ENCODE data around the gene FRMD4B.
"Not testable (repeated sequence)": the region's sequence is repeated elsewhere in the genome, so short reads cannot be mapped to it uniquely, and the experiment has no call there.

FRMD4B gene

GRCh38 chr3:69292959-69293574 lies 92.8 kb downstream of the FRMD4B start:
- Histone ChIP-seq H3K27ac (ENCODE audit: low read length) (no peak overlapping the region), H3K27me3 (ENCODE audit: insufficient read depth, low read length) (peaks cover 29% of the 10 kb centered on the region), H3K4me1 (ENCODE audit: insufficient read depth, low read length) (peaks cover 18% of the 10 kb centered on the region), H3K4me3 (ENCODE audit: low read length) (no peak overlapping the region), H3K9me3 (ENCODE audit: insufficient read depth, low read depth, low read length) (no peaks in the 10 kb centered on the region), H3K9ac (ENCODE audit: low read depth, low read length) (no peak overlapping the region), H3K36me3 (ENCODE audit: insufficient read depth, low read depth, low read length) (no peaks in the 10 kb centered on the region)

DNA sequence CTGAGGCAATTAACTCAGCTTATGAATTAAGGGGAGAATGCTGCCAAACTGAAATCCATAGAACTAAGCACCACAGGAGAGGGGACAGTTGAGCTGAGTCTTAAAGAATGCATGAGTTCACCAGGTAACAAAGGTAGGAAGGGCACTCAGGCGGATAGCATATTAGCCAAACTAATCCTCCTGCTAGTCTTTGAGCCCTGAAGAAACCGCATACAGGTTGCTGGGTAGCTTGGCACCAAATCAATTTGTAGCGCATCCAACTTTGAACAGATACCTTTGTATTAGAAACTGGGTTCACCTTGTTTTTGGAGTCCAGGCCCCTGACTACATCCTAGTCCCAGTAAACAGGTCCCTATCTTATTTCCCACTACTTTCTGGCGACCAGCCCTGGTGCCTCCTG lies 93.7 kb downstream of the FRMD4B start:
- Histone ChIP-seq H3K4me1 (ENCODE audit: insufficient read depth, low read length) (peaks cover 27% of the 10 kb centered on the region), H3K9me3 (ENCODE audit: insufficient read depth, low read depth, low read length) (no peaks in the 10 kb centered on the region)

DNA sequence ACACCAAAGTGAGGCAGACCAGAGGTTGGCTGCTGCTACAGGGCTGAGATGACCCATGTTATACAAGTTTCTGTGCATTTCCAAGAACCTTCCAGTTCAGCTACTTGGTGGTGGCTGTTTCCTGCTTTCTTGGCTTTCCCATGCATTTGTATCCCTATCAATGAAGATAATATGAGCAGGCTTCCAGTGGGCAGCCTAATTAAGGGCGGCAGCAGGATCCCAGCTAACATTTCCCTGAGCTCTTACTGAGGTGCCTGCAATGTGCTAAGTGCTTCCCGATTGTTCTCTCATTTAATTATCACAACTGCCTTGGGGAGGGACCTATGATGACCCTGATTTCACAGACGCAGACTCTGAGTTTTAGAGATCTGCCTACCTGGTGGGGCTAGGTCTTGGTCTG lies 95.5 kb downstream of the FRMD4B start:
- no peak overlapping the region for H3K4me3 ChIP-seq (ENCODE audit: low read length)
- H3K27ac ChIP-seq (ENCODE audit: low read length), result no peak overlapping the region
- peaks cover 46% of the 10 kb centered on the region for H3K27me3 ChIP-seq (ENCODE audit: insufficient read depth, low read length)
- H3K9me3 ChIP-seq (ENCODE audit: insufficient read depth, low read depth, low read length), result no peaks in the 10 kb centered on the region
- H3K36me3 ChIP-seq (ENCODE audit: insufficient read depth, low read depth, low read length), result no peaks in the 10 kb centered on the region
- peaks cover 27% of the 10 kb centered on the region for H3K4me1 ChIP-seq (ENCODE audit: insufficient read depth, low read length)
- no peak overlapping the region for H3K9ac ChIP-seq (ENCODE audit: low read depth, low read length)

More for the DNA sequence above, 93.7 kb downstream of the FRMD4B start:
- H3K4me3 ChIP-seq (ENCODE audit: low read length), result no peak overlapping the region
- H3K36me3 ChIP-seq (ENCODE audit: insufficient read depth, low read depth, low read length), result no peaks in the 10 kb centered on the region
- no peak overlapping the region for H3K27ac ChIP-seq (ENCODE audit: low read length)
- H3K27me3 ChIP-seq (ENCODE audit: insufficient read depth, low read length), result peaks cover 36% of the 10 kb centered on the region
- no peak overlapping the region for H3K9ac ChIP-seq (ENCODE audit: low read depth, low read length)

DNA sequence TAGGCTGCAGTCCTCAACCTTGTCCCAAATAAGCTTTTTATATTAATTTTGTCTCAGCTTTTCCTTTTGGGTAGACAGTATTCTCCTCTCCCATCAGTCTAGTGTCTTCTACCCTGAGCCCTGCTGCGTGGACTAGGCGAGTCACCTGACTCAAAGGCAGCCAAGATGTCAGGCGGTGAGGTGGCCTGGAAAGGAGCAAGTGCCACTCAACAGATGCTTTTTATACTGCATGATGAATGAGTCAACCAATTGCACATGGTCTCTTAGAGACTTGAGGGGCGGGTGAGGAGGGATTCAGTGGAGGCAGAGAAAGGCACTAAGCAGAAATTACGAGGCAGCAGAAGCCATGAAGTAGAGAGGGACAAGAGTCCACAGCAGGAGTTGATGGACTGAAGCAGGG lies 95.9 kb downstream of the FRMD4B start:
- no peak overlapping the region for H3K4me3 ChIP-seq (ENCODE audit: low read length)
- peaks cover 27% of the 10 kb centered on the region for H3K4me1 ChIP-seq (ENCODE audit: insufficient read depth, low read length)
- H3K27me3 ChIP-seq (ENCODE audit: insufficient read depth, low read length), result peaks cover 46% of the 10 kb centered on the region
- H3K27ac ChIP-seq (ENCODE audit: low read length), result no peak overlapping the region
- no peaks in the 10 kb centered on the region for H3K9me3 ChIP-seq (ENCODE audit: insufficient read depth, low read depth, low read length)
- H3K36me3 ChIP-seq (ENCODE audit: insufficient read depth, low read depth, low read length), result no peaks in the 10 kb centered on the region
- H3K9ac ChIP-seq (ENCODE audit: low read depth, low read length), result no peak overlapping the region

DNA sequence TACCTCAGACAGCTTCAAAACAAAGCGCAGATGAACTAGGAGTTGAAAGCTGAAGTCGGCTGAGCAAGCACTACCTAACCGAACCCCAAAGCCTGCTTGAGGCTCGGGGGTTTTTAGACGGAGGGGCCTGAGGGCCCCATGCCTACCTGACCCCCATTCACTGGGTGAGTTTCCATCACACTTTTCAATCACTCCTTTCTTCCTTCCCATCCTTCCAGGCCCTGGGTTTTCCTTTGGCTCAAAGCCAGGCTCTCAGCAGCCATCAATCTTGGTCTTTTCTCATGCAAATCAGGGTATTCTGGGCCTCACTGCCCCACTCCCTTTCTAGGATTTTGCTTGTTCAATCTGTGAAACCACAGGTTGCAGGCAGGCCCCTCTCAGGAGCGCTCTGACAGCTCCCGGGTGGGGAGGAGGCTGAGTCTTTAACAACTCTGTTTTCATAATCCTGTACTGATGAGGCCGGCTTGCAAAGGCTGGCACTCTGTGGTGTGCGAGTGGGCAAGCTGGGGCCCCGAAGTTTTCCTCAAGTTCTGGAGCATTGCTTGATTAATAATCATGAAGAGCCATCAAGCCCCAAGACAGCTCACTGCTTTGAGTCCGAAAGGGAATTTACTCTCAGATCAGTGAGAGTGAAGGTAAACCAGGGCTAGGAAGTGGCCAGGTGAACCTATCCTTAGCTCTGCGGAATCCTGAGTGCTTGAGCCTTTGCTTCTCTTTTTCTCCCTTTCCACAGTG lies 97.6 kb downstream of the FRMD4B start:
- Histone ChIP-seq H3K4me3 (ENCODE audit: low read length) (peak overlapping the region; percentile 49; the same call in 1 of the 2 replicates), H3K9me3 (ENCODE audit: insufficient read depth, low read depth, low read length) (no peaks in the 10 kb centered on the region), H3K9ac (ENCODE audit: low read depth, low read length) (peak overlapping the region; percentile 23; the same call in 1 of the 2 replicates), H3K27ac (ENCODE audit: low read length) (no peak overlapping the region), H3K4me1 (ENCODE audit: insufficient read depth, low read length) (peaks cover 27% of the 10 kb centered on the region), H3K27me3 (ENCODE audit: insufficient read depth, low read length) (peaks cover 46% of the 10 kb centered on the region), H3K36me3 (ENCODE audit: insufficient read depth, low read depth, low read length) (no peaks in the 10 kb centered on the region)

DNA sequence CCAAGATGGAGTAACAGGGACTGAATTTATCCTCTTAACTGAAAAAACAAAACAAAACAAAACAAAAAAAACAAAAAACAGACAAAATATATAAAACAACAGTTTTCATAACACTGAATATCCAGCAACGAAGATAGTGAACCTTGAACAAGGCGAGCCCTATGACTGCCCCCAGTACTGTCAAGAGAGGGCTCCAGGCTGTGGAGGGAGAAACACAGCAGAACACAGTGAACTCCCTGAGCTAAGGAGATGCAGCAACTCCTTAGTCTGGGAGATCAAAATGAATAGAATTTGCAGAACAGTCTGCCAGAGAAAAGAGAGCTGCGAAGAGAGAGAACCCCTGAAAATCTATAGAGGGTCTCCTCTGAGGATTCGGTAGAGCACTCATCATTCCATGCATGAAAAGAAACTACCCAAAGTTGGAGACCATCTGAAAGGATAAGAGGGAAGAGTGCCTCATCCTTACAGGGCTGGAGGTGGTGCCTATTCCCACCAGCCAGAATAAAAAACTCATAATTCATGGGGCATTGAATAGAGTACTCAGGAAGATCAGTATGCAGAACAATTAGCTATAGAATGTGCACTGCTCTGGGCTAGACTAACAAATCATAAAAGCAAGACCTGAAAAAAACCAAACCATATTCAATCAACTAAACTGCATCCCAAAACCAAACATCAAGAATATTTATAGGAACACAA lies 101.8 kb downstream of the FRMD4B start:
- peaks cover 17% of the 10 kb centered on the region for H3K4me1 ChIP-seq (ENCODE audit: insufficient read depth, low read length)
- H3K27me3 ChIP-seq (ENCODE audit: insufficient read depth, low read length), result peaks cover 22% of the 10 kb centered on the region
- H3K9ac ChIP-seq (ENCODE audit: low read depth, low read length), result no peak overlapping the region
- H3K9me3 ChIP-seq (ENCODE audit: insufficient read depth, low read depth, low read length), result no peaks in the 10 kb centered on the region
- no peak overlapping the region for H3K27ac ChIP-seq (ENCODE audit: low read length)
- H3K4me3 ChIP-seq (ENCODE audit: low read length), result no peak overlapping the region
- H3K36me3 ChIP-seq (ENCODE audit: insufficient read depth, low read depth, low read length), result no peaks in the 10 kb centered on the region

DNA sequence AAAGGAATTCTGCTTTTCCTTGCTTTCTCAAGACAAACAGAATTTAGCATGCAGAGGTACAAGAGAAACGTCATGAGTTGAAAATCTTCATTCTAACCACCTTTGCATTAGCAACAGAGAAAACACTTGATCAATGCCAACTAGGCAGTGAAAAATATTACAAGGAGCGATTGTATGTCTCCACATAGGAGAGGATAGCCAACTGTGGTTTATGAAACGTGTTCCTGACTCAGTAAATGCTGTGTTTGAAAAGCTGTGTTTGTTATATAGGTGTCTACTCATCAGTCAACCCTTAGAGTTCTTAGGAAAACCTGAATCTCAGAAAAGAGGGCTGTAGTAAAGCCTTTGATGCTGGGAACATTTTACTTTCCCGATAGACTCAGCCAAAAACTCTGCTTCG lies 102.4 kb downstream of the FRMD4B start:
- Histone ChIP-seq H3K4me1 (ENCODE audit: insufficient read depth, low read length) (peaks cover 12% of the 10 kb centered on the region), H3K27me3 (ENCODE audit: insufficient read depth, low read length) (peaks cover 17% of the 10 kb centered on the region), H3K4me3 (ENCODE audit: low read length) (no peak overlapping the region), H3K27ac (ENCODE audit: low read length) (no peak overlapping the region), H3K9me3 (ENCODE audit: insufficient read depth, low read depth, low read length) (no peaks in the 10 kb centered on the region), H3K9ac (ENCODE audit: low read depth, low read length) (no peak overlapping the region), H3K36me3 (ENCODE audit: insufficient read depth, low read depth, low read length) (no peaks in the 10 kb centered on the region)

GRCh38 chr3:69282181-69282580 lies 103.7 kb downstream of the FRMD4B start:
- Histone ChIP-seq H3K27me3 (ENCODE audit: insufficient read depth, low read length) (peaks cover 10% of the 10 kb centered on the region), H3K4me1 (ENCODE audit: insufficient read depth, low read length) (peaks cover under 1% of the 10 kb centered on the region), H3K9me3 (ENCODE audit: insufficient read depth, low read depth, low read length) (no peaks in the 10 kb centered on the region), H3K27ac (ENCODE audit: low read length) (no peak overlapping the region), H3K4me3 (ENCODE audit: low read length) (no peak overlapping the region), H3K9ac (ENCODE audit: low read depth, low read length) (no peak overlapping the region), H3K36me3 (ENCODE audit: insufficient read depth, low read depth, low read length) (no peaks in the 10 kb centered on the region)

GRCh38 chr3:69277403-69277802 lies 108.5 kb downstream of the FRMD4B start:
- H3K4me3 ChIP-seq (ENCODE audit: low read length); H3K4me1 ChIP-seq (ENCODE audit: insufficient read depth, low read length); H3K9me3 ChIP-seq (ENCODE audit: insufficient read depth, low read depth, low read length); H3K36me3 ChIP-seq (ENCODE audit: insufficient read depth, low read depth, low read length); H3K27ac ChIP-seq (ENCODE audit: low read length); H3K27me3 ChIP-seq (ENCODE audit: insufficient read depth, low read length); H3K9ac ChIP-seq (ENCODE audit: low read depth, low read length): not testable (repeated sequence)

GRCh38 chr3:69276884-69277283 lies 109.0 kb downstream of the FRMD4B start:
- H3K4me3 ChIP-seq (ENCODE audit: low read length), result no peak overlapping the region
- H3K27ac ChIP-seq (ENCODE audit: low read length), result no peak overlapping the region
- no peaks in the 10 kb centered on the region for H3K36me3 ChIP-seq (ENCODE audit: insufficient read depth, low read depth, low read length)
- peaks cover 5% of the 10 kb centered on the region for H3K4me1 ChIP-seq (ENCODE audit: insufficient read depth, low read length)
- H3K9ac ChIP-seq (ENCODE audit: low read depth, low read length), result no peak overlapping the region
- no peaks in the 10 kb centered on the region for H3K27me3 ChIP-seq (ENCODE audit: insufficient read depth, low read length)
- no peaks in the 10 kb centered on the region for H3K9me3 ChIP-seq (ENCODE audit: insufficient read depth, low read depth, low read length)

- H3K36me3 ChIP-seq (ENCODE audit: insufficient read depth, low read depth, low read length); H3K27me3 ChIP-seq (ENCODE audit: insufficient read depth, low read length); H3K4me3 ChIP-seq (ENCODE audit: low read length); H3K9ac ChIP-seq (ENCODE audit: low read depth, low read length); H3K27ac ChIP-seq (ENCODE audit: low read length); H3K9me3 ChIP-seq (ENCODE audit: insufficient read depth, low read depth, low read length); H3K4me1 ChIP-seq (ENCODE audit: insufficient read depth, low read length): not testable (repeated sequence)
Observed at GRCh38 chr3:69276191-69276590, 109.7 kb downstream of the FRMD4B start.

DNA sequence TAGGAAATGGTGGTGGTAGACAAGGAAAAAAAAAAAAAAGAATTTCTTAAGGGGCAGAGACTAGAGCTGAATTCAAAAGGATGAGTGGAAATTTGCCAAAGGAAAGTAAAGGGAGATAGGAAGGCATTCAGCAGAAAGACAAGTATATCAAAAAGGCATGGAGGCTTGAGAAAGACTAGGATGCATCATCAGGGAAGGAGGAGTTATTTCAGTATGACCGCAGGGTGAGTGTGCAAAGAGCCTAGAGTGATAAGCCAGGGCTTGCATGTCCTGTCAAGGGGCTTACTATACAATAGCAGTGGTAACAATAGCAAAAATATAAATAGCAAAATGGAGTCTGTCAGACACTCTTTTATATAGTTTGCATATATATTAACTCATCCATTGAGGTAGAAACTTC lies 112.0 kb downstream of the FRMD4B start:
- H3K36me3 ChIP-seq (ENCODE audit: insufficient read depth, low read depth, low read length), result no peaks in the 10 kb centered on the region
- no peaks in the 10 kb centered on the region for H3K9me3 ChIP-seq (ENCODE audit: insufficient read depth, low read depth, low read length)
- no peak overlapping the region for H3K4me3 ChIP-seq (ENCODE audit: low read length)
- no peaks in the 10 kb centered on the region for H3K27me3 ChIP-seq (ENCODE audit: insufficient read depth, low read length)
- H3K27ac ChIP-seq (ENCODE audit: low read length), result no peak overlapping the region
- no peak overlapping the region for H3K9ac ChIP-seq (ENCODE audit: low read depth, low read length)
- peaks cover 5% of the 10 kb centered on the region for H3K4me1 ChIP-seq (ENCODE audit: insufficient read depth, low read length)
